LHCN-M2 (cell line): ENCODE data around the gene LCE3B. TPM values are rescaled to one million over a fixed set of nuclear protein-coding genes. Genes with fewer than 3 reads are reported as not detected.
"Not testable (repeated sequence)": the region's sequence is repeated elsewhere in the genome, so short reads cannot be mapped to it uniquely, and the experiment has no call there.

Experiments
- DNase-seq: peaks from one replicate; pipeline ENCODE4 v3.0.0-alpha.2; 2012; ENCODE audit warnings: low read depth
- polyA plus RNA-seq: library from polyadenylated mRNA; unstranded; fragments of >200 nt; gene quantifications from one replicate; pipeline ENCODE4 v1.2.1, GENCODE V29; 2012; ENCODE audit warnings: missing spikeins
- total RNA-seq: library from RNA; depleted of rRNA; stranded (reverse); fragments of >200 nt; gene quantifications from 2 replicates; pipeline ENCODE4 v1.2.3, GENCODE V29; 2014; rRNA removed

Gene LCE3B
- total RNA-seq: not detected in 2 replicates
- polyA plus RNA-seq: not detected

GRCh38 chr1:152613511-152613910 is at the start of gene LCE3B:
Gene LCE3B, plus strand, starts transcription at chr1:152613811. Its CDS starts 0 bp downstream, at chr1:152613811.
- DNase-seq: no peak

GRCh38 chr1:152565115-152565514 is 48.5 kb upstream of the LCE3B start:
- no peak for DNase-seq

- DNase-seq: no peak
Measured at GRCh38 chr1:152565535-152566215, 47.9 kb upstream of the LCE3B start.

GRCh38 chr1:152566681-152567080 is 46.9 kb upstream of the LCE3B start, which contains the start of gene LCE3E:
Gene LCE3E, minus strand, starts transcription at chr1:152566780. Its CDS starts 572 bp downstream, at chr1:152566208.
- no peak for DNase-seq

- DNase-seq: peak; percentile 82
Measured at GRCh38 chr1:152577168-152577567, 36.4 kb upstream of the LCE3B start.

GRCh38 chr1:152579526-152579925 is 34.1 kb upstream of the LCE3B start:
- DNase-seq: not testable (repeated sequence)

GRCh38 chr1:152580433-152580832 is 33.2 kb upstream of the LCE3B start, which contains the start of gene LCE3D:
Gene LCE3D, minus strand, starts transcription at chr1:152580516. Its CDS starts 580 bp downstream, at chr1:152579936.
- DNase-seq: peak; percentile 5

- peak; percentile 79 for DNase-seq
Measured at GRCh38 chr1:152582647-152583046, 31.0 kb upstream of the LCE3B start.

- no peak for DNase-seq
Measured at GRCh38 chr1:152585586-152585985, 28.0 kb upstream of the LCE3B start.

- DNase-seq: no peak
Measured at GRCh38 chr1:152596986-152597385, 16.6 kb upstream of the LCE3B start.

- no peak for DNase-seq
Measured at GRCh38 chr1:152599934-152600333, 13.7 kb upstream of the LCE3B start, which contains the start of gene LCE3C. Gene LCE3C, plus strand, starts transcription at chr1:152600234. Its CDS starts 498 bp downstream, at chr1:152600732.

- DNase-seq: no peak
Measured at GRCh38 chr1:152621993-152622392, 8.4 kb downstream of the LCE3B start.

- peak; percentile 91 for DNase-seq
Measured at GRCh38 chr1:152622803-152623202, 9.2 kb downstream of the LCE3B start, which contains the start of gene LCE3A. Gene LCE3A, minus strand, starts transcription at chr1:152623103. Its CDS starts 0 bp downstream, at chr1:152623103.

GRCh38 chr1:152623203-152623844 is 9.7 kb downstream of the LCE3B start:
- no peak for DNase-seq

- DNase-seq: no peak
Measured at GRCh38 chr1:152626744-152627143, 13.1 kb downstream of the LCE3B start.

GRCh38 chr1:152630596-152630995 is 17.0 kb downstream of the LCE3B start:
- DNase-seq: no peak

- peak; percentile 84 for DNase-seq
Measured at GRCh38 chr1:152640351-152640750, 26.7 kb downstream of the LCE3B start.

- DNase-seq: no peak
Measured at GRCh38 chr1:152643945-152644344, 30.3 kb downstream of the LCE3B start.

GRCh38 chr1:152645146-152645545 is 31.5 kb downstream of the LCE3B start:
- no peak for DNase-seq

- DNase-seq: peak; percentile 34
Measured at GRCh38 chr1:152646656-152647055, 33.0 kb downstream of the LCE3B start.

- DNase-seq: peak; percentile 47
Measured at GRCh38 chr1:152654110-152654509, 40.5 kb downstream of the LCE3B start.

GRCh38 chr1:152656459-152656858 is 42.8 kb downstream of the LCE3B start:
- DNase-seq: no peak

- DNase-seq: no peak
Measured at GRCh38 chr1:152657677-152658076, 44.1 kb downstream of the LCE3B start.
